ENCODE measurements around the gene SGPL1. TPM values are rescaled to one million over a fixed set of nuclear protein-coding genes. Genes with fewer than 3 reads are reported as not detected.

The SGPL1 gene
- total RNA-seq, 1 donor from 2014 or later = 89.9 TPM

- Mint-ChIP-seq H3K4me3 (no peak overlapping the region), H3K27me3 (ENCODE audit: low read depth) (peaks cover 1% of the 10 kb centered on the region), H3K9me3 (peaks cover 12% of the 10 kb centered on the region), H3K36me3 (no peaks in the 10 kb centered on the region), H3K27ac (no peak overlapping the region), H3K4me1 (no peaks in the 10 kb centered on the region)
- no peak for DNase-seq (ENCODE audit: low spot score in 2 of 2, unreplicated experiment in 2 of 2)
- TF ChIP-seq CTCF (IDR thresholded peaks at IDR 0.05; ENCODE audit: unreplicated experiment) = no peak
Measured at GRCh38 chr10:70805619-70806215, 10.0 kb upstream of the SGPL1 start.

- Mint-ChIP-seq H3K36me3 (no peaks in the 10 kb centered on the region), H3K4me3 (no peak overlapping the region), H3K27me3 (ENCODE audit: low read depth) (peaks cover 1% of the 10 kb centered on the region), H3K9me3 (peaks cover 9% of the 10 kb centered on the region), H3K27ac (no peak overlapping the region), H3K4me1 (no peaks in the 10 kb centered on the region)
- DNase-seq (ENCODE audit: low spot score in 2 of 2, unreplicated experiment in 2 of 2) = no peak
- TF ChIP-seq CTCF (IDR thresholded peaks at IDR 0.05; ENCODE audit: unreplicated experiment) = no peak
Measured at GRCh38 chr10:70806841-70807240, 8.9 kb upstream of the SGPL1 start.

- no peak overlapping the region for H3K4me3 Mint-ChIP-seq
- TF ChIP-seq CTCF (IDR thresholded peaks at IDR 0.05; ENCODE audit: unreplicated experiment) = no peak
- H3K9me3 Mint-ChIP-seq = peaks cover 2% of the 10 kb centered on the region
- no peaks in the 10 kb centered on the region for H3K36me3 Mint-ChIP-seq
- H3K4me1 Mint-ChIP-seq = no peaks in the 10 kb centered on the region
- no peak overlapping the region for H3K27ac Mint-ChIP-seq
- H3K27me3 Mint-ChIP-seq (ENCODE audit: low read depth) = no peaks in the 10 kb centered on the region
- DNase-seq (ENCODE audit: low spot score in 2 of 2, unreplicated experiment in 2 of 2) = no peak
Measured at GRCh38 chr10:70807556-70807955, 8.2 kb upstream of the SGPL1 start.

GRCh38 chr10:70809011-70809611 is 6.6 kb upstream of the SGPL1 start:
- no peak for TF ChIP-seq CTCF (IDR thresholded peaks at IDR 0.05; ENCODE audit: unreplicated experiment)
- Mint-ChIP-seq H3K4me1 (no peaks in the 10 kb centered on the region), H3K27ac (no peak overlapping the region), H3K36me3 (no peaks in the 10 kb centered on the region), H3K27me3 (ENCODE audit: low read depth) (no peaks in the 10 kb centered on the region), H3K9me3 (no peaks in the 10 kb centered on the region), H3K4me3 (no peak overlapping the region)
- no peak for DNase-seq (ENCODE audit: low spot score in 2 of 2, unreplicated experiment in 2 of 2)

GRCh38 chr10:70809726-70810125 is 6.0 kb upstream of the SGPL1 start:
- TF ChIP-seq CTCF (IDR thresholded peaks at IDR 0.05; ENCODE audit: unreplicated experiment) = no peak
- DNase-seq (ENCODE audit: low spot score in 2 of 2, unreplicated experiment in 2 of 2) = no peak
- Mint-ChIP-seq H3K27ac (no peak overlapping the region), H3K4me3 (no peak overlapping the region), H3K27me3 (ENCODE audit: low read depth) (no peaks in the 10 kb centered on the region), H3K36me3 (no peaks in the 10 kb centered on the region), H3K9me3 (no peaks in the 10 kb centered on the region), H3K4me1 (no peaks in the 10 kb centered on the region)

All from mesothelial cell of epicardium (in vitro differentiated cells).